ENCODE data around the gene WARS2.

The WARS2 gene

DNA sequence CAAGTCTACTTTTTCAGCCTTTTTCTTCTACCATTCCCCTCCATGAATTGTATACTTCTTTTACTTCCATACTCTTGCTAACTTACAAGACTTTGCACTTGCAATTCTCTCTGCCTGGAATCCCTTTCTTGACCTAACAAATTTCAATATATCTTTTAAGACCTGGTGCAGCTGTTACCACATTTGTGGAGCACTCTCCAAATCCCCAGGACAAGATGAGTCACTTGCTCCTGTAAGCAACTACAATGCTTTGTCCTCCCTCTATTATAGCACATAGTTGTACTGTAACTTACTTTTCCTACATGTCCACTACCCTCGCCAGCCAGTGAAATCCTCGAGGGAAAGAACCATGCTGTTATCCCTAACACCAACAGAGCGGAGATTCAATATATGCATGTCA, 43.1 kb downstream of the WARS2 start:
- DNase-seq (ENCODE audit: insufficient read length, low spot score) (no peak), FAIRE-seq (no peak)

DNA sequence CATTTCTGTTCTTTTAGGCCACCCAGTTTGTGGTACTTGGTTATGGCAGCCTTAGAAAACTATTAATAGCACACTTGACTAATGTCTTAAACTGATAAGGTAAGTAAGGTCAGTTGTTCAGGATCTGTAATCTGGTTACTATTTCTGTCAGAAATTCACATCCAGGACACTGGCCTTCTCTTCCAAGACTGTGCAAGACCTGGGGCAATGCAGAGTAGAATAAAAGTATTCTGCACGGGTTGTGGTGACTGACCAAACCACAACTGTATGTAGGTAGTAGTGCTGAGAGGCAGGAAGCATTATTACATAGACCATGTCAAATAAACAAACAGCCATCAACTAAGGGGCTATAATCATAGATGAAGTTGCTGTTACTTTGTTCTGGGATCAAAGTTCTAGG, 46.7 kb downstream of the WARS2 start:
- TF ChIP-seq TAF1 (IDR thresholded peaks at IDR 0.05; ENCODE audit: low read depth, low read length) (no peak), POLR2A (IDR thresholded peaks at IDR 0.05; ENCODE audit: low read depth, low read length) (no peak), PAX5 (IDR thresholded peaks at IDR 0.05; ENCODE audit: insufficient read depth, low read length, severe bottlenecking) (no peak), POLR2AphosphoS5 (IDR thresholded peaks at IDR 0.05; ENCODE audit: low read depth, low read length) (no peak), POU2F2 (IDR thresholded peaks at IDR 0.05; ENCODE audit: low read depth, low read length) (no peak), SPI1 (IDR thresholded peaks at IDR 0.05; ENCODE audit: low read depth, low read length) (no peak)
- FAIRE-seq (no peak), DNase-seq (ENCODE audit: insufficient read length, low spot score) (no peak)

More for the DNA sequence above, 43.1 kb downstream of the WARS2 start:
- TF ChIP-seq TAF1 (IDR thresholded peaks at IDR 0.05; ENCODE audit: low read depth, low read length) (no peak), POLR2AphosphoS5 (IDR thresholded peaks at IDR 0.05; ENCODE audit: low read depth, low read length) (no peak), POLR2A (IDR thresholded peaks at IDR 0.05; ENCODE audit: low read depth, low read length) (no peak), SPI1 (IDR thresholded peaks at IDR 0.05; ENCODE audit: low read depth, low read length) (no peak), PAX5 (IDR thresholded peaks at IDR 0.05; ENCODE audit: insufficient read depth, low read length, severe bottlenecking) (no peak), POU2F2 (IDR thresholded peaks at IDR 0.05; ENCODE audit: low read depth, low read length) (no peak)

DNA sequence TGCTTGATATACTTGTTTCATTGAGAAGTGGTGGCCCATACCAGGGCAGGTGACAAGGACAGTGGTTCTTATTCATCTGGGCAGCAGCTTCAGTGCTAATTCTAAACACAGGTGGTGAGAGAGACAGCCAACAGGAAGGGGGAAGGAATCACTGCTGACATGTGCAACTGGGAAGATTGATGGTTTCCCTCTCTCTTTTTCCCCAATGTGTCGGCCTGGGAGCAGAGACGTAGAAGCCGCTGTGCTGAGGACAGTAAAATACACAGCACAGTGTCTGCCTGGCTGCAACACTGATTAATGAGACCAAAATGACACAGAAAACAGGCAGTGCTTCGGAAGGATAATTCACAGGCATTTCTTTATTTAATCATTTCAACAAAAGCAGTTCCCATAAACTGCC, 48.8 kb downstream of the WARS2 start:
- DNase-seq (ENCODE audit: insufficient read length, low spot score) = no peak
- TF ChIP-seq TAF1 (IDR thresholded peaks at IDR 0.05; ENCODE audit: low read depth, low read length) (no peak), POU2F2 (IDR thresholded peaks at IDR 0.05; ENCODE audit: low read depth, low read length) (no peak), POLR2A (IDR thresholded peaks at IDR 0.05; ENCODE audit: low read depth, low read length) (no peak), PAX5 (IDR thresholded peaks at IDR 0.05; ENCODE audit: insufficient read depth, low read length, severe bottlenecking) (no peak), SPI1 (IDR thresholded peaks at IDR 0.05; ENCODE audit: low read depth, low read length) (no peak), POLR2AphosphoS5 (IDR thresholded peaks at IDR 0.05; ENCODE audit: low read depth, low read length) (no peak)
- no peak for FAIRE-seq

DNA sequence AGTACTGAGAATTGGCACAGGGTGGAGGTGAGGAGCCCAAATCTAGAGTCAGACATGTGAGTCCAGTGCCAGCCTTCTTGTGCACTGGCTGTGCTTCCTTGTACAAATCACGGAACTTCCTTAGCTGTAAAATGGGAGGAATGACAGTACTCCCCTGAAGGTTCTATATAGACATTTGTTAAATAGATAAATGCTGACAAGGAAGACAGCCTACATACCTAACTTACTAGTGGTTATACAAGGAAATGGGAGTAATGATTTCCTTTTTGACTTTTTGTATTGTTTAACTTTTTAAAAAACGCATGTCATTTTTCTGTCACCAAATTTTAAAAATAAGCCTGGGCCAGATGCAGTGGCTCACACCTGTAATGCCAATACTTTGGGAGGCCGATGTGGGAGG, 50.2 kb downstream of the WARS2 start:
- DNase-seq (ENCODE audit: insufficient read length, low spot score) (no peak), FAIRE-seq (no peak)
- TF ChIP-seq TAF1 (IDR thresholded peaks at IDR 0.05; ENCODE audit: low read depth, low read length) (no peak), POU2F2 (IDR thresholded peaks at IDR 0.05; ENCODE audit: low read depth, low read length) (no peak), POLR2AphosphoS5 (IDR thresholded peaks at IDR 0.05; ENCODE audit: low read depth, low read length) (no peak), PAX5 (IDR thresholded peaks at IDR 0.05; ENCODE audit: insufficient read depth, low read length, severe bottlenecking) (no peak), SPI1 (IDR thresholded peaks at IDR 0.05; ENCODE audit: low read depth, low read length) (no peak), POLR2A (IDR thresholded peaks at IDR 0.05; ENCODE audit: low read depth, low read length) (no peak)

DNA sequence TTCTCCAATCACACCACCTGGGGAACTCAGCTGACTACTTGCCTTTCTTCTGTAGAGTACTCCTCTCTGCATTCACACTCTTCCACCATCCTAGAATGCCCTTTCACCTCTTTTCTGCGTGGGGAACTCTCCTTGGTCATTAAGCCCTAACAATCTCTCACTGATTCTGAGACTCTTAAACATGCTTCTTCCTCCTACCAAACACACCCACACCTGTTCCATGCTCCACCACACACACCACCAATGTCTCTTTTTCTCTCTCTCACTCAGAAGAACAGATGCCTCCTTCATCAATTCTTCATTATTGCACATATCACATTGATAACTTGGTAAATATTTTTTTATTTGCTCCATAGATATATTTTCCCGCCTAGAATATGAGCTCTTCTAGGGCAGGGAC, 53.6 kb downstream of the WARS2 start:
- DNase-seq (ENCODE audit: insufficient read length, low spot score) (no peak), FAIRE-seq (no peak)
- TF ChIP-seq SPI1 (IDR thresholded peaks at IDR 0.05; ENCODE audit: low read depth, low read length) (no peak), TAF1 (IDR thresholded peaks at IDR 0.05; ENCODE audit: low read depth, low read length) (no peak), POLR2AphosphoS5 (IDR thresholded peaks at IDR 0.05; ENCODE audit: low read depth, low read length) (no peak), PAX5 (IDR thresholded peaks at IDR 0.05; ENCODE audit: insufficient read depth, low read length, severe bottlenecking) (no peak), POLR2A (IDR thresholded peaks at IDR 0.05; ENCODE audit: low read depth, low read length) (no peak), POU2F2 (IDR thresholded peaks at IDR 0.05; ENCODE audit: low read depth, low read length) (no peak)

DNA sequence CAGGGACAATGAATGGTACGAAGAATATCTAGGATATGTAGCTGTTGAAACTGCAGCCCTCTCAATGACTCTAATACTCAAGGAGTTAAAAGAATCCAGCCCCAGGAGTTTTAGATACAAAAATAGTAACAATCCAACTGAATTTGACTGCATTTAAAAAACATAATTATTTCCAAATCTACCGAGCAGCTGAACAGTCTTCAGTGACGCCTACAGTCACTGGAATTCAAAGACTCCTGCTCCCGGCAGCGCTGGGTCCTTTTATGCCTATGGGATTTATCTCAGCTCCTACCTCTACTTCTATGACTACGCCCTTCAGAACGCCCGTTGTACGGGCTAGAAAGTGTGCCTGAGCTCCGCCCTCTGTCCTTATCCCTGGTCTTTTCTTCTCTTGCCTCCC, 55.7 kb downstream of the WARS2 start:
- no peak for TF ChIP-seq PAX5 (IDR thresholded peaks at IDR 0.05; ENCODE audit: insufficient read depth, low read length, severe bottlenecking)
- no peak for TF ChIP-seq POLR2A (IDR thresholded peaks at IDR 0.05; ENCODE audit: low read depth, low read length)
- no peak for TF ChIP-seq POU2F2 (IDR thresholded peaks at IDR 0.05; ENCODE audit: low read depth, low read length)
- no peak for TF ChIP-seq TAF1 (IDR thresholded peaks at IDR 0.05; ENCODE audit: low read depth, low read length)
- no peak for TF ChIP-seq POLR2AphosphoS5 (IDR thresholded peaks at IDR 0.05; ENCODE audit: low read depth, low read length)
- TF ChIP-seq SPI1 (IDR thresholded peaks at IDR 0.05; ENCODE audit: low read depth, low read length) = no peak
- FAIRE-seq (no peak), DNase-seq (ENCODE audit: insufficient read length, low spot score) (no peak)

DNA sequence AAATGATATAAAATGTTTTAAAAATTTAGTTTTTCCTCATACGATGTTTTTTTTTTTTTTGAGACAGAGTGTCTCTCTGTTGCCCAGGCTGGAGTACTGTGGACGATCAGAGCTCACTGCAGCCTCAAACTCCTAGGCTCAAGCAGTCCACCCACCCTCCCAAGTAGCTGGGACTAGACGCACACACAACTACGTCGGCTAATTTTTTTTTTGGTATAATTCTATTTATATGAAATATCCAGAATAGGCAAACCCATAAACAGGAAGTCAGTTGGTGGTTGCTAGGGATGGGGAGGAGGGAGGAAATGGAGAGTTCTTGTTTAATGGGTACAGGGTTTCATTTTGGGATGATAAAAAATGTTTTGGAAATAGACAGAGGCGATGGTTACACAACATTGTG, 56.5 kb downstream of the WARS2 start:
- DNase-seq (ENCODE audit: insufficient read length, low spot score) (no peak), FAIRE-seq (no peak)
- TF ChIP-seq POLR2A (IDR thresholded peaks at IDR 0.05; ENCODE audit: low read depth, low read length) = no peak
- no peak for TF ChIP-seq SPI1 (IDR thresholded peaks at IDR 0.05; ENCODE audit: low read depth, low read length)
- TF ChIP-seq POU2F2 (IDR thresholded peaks at IDR 0.05; ENCODE audit: low read depth, low read length) = no peak

DNA sequence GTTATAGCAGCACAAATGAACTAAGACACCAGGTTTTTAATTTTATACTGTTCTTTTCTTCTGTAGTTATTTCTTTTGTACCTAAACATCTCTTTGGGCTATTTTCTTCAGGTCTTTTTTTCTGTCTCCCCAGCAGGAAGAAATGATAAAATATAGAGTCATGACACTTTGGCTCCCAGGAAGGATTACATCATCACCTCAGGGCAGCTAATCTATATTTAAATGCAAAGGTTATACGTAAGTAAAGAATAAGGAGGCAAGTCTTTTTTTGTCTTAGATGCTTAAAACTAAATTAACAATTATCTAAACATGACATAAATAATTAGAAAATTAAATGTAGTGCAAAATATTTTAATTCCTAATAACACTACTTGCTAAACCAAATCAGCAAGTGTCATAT, 57.0 kb downstream of the WARS2 start:
- no peak for TF ChIP-seq POLR2AphosphoS5 (IDR thresholded peaks at IDR 0.05; ENCODE audit: low read depth, low read length)
- no peak for TF ChIP-seq TAF1 (IDR thresholded peaks at IDR 0.05; ENCODE audit: low read depth, low read length)
- TF ChIP-seq PAX5 (IDR thresholded peaks at IDR 0.05; ENCODE audit: insufficient read depth, low read length, severe bottlenecking) = no peak
- no peak for TF ChIP-seq SPI1 (IDR thresholded peaks at IDR 0.05; ENCODE audit: low read depth, low read length)
- no peak for TF ChIP-seq POLR2A (IDR thresholded peaks at IDR 0.05; ENCODE audit: low read depth, low read length)
- no peak for TF ChIP-seq POU2F2 (IDR thresholded peaks at IDR 0.05; ENCODE audit: low read depth, low read length)
- FAIRE-seq = no peak
- DNase-seq (ENCODE audit: insufficient read length, low spot score) = no peak

DNA sequence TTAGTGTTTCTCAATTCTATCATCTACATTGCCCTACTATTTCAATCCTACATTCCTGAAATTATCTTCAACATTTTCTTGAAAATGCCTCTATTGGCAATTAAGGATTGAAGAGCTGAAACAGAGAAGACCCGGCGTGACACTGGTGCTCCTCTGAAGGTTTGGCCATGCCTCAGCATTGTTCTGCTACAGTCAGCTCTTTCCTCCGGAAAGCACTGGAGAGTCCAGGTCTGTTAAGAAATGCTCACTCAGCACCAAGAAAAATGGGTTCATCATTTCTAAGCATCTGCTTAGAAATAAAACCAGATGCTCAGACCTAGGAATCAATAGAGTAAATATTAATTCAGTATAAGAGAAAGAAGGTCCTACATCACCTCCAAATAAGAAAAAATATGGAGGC, 58.8 kb downstream of the WARS2 start:
- DNase-seq (ENCODE audit: insufficient read length, low spot score) = no peak
- FAIRE-seq = no peak
- TF ChIP-seq POU2F2 (IDR thresholded peaks at IDR 0.05; ENCODE audit: low read depth, low read length) (no peak), SPI1 (IDR thresholded peaks at IDR 0.05; ENCODE audit: low read depth, low read length) (no peak), POLR2AphosphoS5 (IDR thresholded peaks at IDR 0.05; ENCODE audit: low read depth, low read length) (no peak)

DNA sequence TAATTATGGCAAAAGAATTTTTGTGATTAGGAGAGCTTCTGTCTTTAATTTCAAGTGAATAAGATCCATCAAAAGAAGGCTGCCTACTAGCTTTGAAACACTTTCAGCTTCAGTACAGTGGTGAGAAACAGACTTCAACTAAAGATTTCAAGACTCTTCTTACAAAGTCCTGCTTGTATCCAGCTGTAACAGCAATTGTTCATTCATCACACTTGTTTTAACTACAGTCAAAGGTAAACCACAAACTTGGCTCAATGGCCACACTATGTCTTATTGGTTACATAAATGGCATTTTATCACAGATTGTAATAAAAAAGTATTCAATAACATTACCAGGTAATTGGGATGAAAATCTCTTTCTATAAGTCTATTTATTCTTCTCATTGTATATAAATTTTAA, 59.2 kb downstream of the WARS2 start:
- TF ChIP-seq POLR2A (IDR thresholded peaks at IDR 0.05; ENCODE audit: low read depth, low read length) (no peak), PAX5 (IDR thresholded peaks at IDR 0.05; ENCODE audit: insufficient read depth, low read length, severe bottlenecking) (no peak)
- FAIRE-seq = no peak
- DNase-seq (ENCODE audit: insufficient read length, low spot score) = no peak
